ENCODE results near the gene BMPER. TPM values are rescaled to one million over a fixed set of nuclear protein-coding genes. Genes with fewer than 3 reads are reported as not detected.

BMPER gene
- polyA plus RNA-seq, 3 donors from 2014 or later, result not detected

GRCh38 chr7:34136698-34137097 is 231.4 kb downstream of the BMPER start:
- DNase-seq, result no peak
- H3K4me3 Mint-ChIP-seq, result no peak overlapping the region
- H3K27me3 Mint-ChIP-seq (ENCODE audit: low read depth in 3 of 3), result peaks cover 0 to 2% (median 0%) of the 10 kb centered on the region in 3 donors
- no peaks in the 10 kb centered on the region for H3K4me1 Mint-ChIP-seq
- H3K27ac Mint-ChIP-seq, result no peak overlapping the region
- no peaks in the 10 kb centered on the region for H3K36me3 Mint-ChIP-seq
- H3K9me3 Mint-ChIP-seq, result no peaks in the 10 kb centered on the region

GRCh38 chr7:34137176-34137575 is 231.8 kb downstream of the BMPER start:
- H3K36me3 Mint-ChIP-seq, result no peaks in the 10 kb centered on the region
- no peak overlapping the region for H3K27ac Mint-ChIP-seq
- peaks cover 0 to 2% (median 0%) of the 10 kb centered on the region in 3 donors for H3K27me3 Mint-ChIP-seq (ENCODE audit: low read depth in 3 of 3)
- no peak overlapping the region for H3K4me3 Mint-ChIP-seq
- no peaks in the 10 kb centered on the region for H3K4me1 Mint-ChIP-seq
- no peaks in the 10 kb centered on the region for H3K9me3 Mint-ChIP-seq
- DNase-seq, result no peak

GRCh38 chr7:34138483-34138882 is 233.1 kb downstream of the BMPER start:
- Mint-ChIP-seq H3K4me1 (no peaks in the 10 kb centered on the region), H3K36me3 (no peaks in the 10 kb centered on the region), H3K9me3 (no peaks in the 10 kb centered on the region), H3K27me3 (ENCODE audit: low read depth in 3 of 3) (peaks cover 0 to 2% (median 0%) of the 10 kb centered on the region in 3 donors), H3K27ac (no peak overlapping the region), H3K4me3 (no peak overlapping the region)
- no peak for DNase-seq

DNA sequence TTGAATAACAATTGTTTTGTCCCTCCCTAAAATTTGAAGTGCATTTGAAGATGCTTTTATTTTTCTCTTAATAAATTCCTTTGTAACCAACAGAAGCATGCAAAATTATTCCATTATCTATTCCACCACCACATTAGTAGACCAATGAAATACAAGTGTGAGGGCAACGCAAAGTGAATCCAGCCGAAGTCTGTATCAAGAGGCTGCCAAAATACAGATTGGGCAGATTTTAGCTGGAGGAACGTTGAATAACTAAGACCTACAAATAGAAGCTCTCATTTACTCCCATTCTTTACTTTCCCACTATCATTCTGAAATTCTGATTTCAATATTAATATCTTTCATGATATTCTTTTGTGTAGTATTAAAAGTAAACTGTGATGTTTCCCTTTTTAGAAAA is 233.7 kb downstream of the BMPER start:
- H3K4me1 Mint-ChIP-seq, result no peaks in the 10 kb centered on the region

DNA sequence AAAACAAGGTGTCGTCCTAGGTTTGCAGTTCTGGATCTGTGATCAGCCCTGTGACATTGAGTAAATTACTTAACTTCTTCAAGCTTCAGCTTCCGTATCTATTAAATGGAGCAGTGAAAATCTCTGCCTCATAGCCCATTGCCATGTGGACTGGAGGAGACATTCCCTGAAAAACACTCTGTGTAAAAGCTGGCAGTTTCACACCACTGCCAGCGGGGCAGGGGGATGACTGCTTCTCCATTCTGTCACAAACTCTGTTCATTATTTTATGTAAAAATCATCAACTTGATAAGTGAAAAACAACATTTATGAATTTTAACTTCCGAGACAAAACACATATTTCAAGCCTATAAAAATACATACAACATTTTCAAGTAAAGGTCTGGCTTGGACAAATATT is 234.7 kb downstream of the BMPER start:
- peaks cover 0 to 2% (median 0%) of the 10 kb centered on the region in 3 donors for H3K27me3 Mint-ChIP-seq (ENCODE audit: low read depth in 3 of 3)
- H3K27ac Mint-ChIP-seq, result no peak overlapping the region
- H3K4me1 Mint-ChIP-seq, result no peaks in the 10 kb centered on the region
- no peak for DNase-seq
- H3K36me3 Mint-ChIP-seq, result no peaks in the 10 kb centered on the region
- no peak overlapping the region for H3K4me3 Mint-ChIP-seq
- peaks cover 0 to 3% (median 0%) of the 10 kb centered on the region in 6 donors for H3K9me3 Mint-ChIP-seq

More for the DNA sequence above, 233.7 kb downstream of the BMPER start:
- Mint-ChIP-seq H3K9me3 (peaks cover 0 to 3% (median 0%) of the 10 kb centered on the region in 6 donors), H3K4me3 (no peak overlapping the region), H3K27ac (no peak overlapping the region), H3K36me3 (no peaks in the 10 kb centered on the region), H3K27me3 (ENCODE audit: low read depth in 3 of 3) (peaks cover 0 to 2% (median 0%) of the 10 kb centered on the region in 3 donors)
- no peak for DNase-seq

DNA sequence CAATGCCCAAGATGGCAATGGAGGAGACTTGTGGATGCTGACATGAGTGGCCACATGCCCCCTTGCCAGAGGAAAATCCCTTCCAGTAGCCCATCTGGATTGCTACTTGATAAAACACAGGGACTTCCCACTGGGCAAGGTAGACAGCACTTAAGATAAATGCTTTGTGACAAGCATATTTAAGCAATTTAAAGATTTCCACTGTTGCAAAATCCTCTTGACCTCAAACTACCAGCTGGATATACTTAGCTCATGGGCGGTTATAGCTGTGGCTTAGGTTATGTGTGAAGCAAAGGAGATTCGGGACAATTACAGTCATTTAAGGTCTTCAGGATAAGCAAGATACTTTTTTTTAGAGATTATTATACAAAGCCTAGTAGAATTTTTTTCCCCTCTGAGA is 238.1 kb downstream of the BMPER start:
- H3K27me3 Mint-ChIP-seq (ENCODE audit: low read depth in 3 of 3), result peaks cover 0 to 3% (median 0%) of the 10 kb centered on the region in 3 donors
- no peak overlapping the region for H3K4me3 Mint-ChIP-seq
- no peaks in the 10 kb centered on the region for H3K36me3 Mint-ChIP-seq
- H3K27ac Mint-ChIP-seq, result no peak overlapping the region
- no peaks in the 10 kb centered on the region for H3K4me1 Mint-ChIP-seq
- H3K9me3 Mint-ChIP-seq, result peaks cover 0 to 3% (median 0%) of the 10 kb centered on the region in 6 donors
- DNase-seq, result no peak

DNA sequence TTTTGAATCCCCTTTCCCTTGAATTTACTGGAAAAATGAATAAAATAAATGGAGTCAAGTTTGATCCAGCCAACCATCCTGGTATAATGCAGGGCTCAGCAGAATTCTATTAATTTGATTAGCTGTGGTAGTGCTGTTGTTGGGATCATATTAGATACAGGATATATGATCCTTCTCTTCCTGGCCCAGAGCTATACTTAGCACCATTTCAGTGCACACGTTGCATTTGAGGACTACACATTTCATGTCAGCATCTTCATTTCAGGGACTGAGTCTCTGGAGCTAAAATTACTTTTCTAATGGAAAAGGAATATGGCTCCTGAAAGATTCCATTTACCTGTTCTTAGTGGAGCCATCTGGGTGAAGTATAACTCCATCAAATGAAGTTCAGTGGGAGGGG is 240.3 kb downstream of the BMPER start:
- Mint-ChIP-seq H3K36me3 (no peaks in the 10 kb centered on the region), H3K4me1 (no peaks in the 10 kb centered on the region)

GRCh38 chr7:34153656-34154270 is 248.4 kb downstream of the BMPER start:
- no peak overlapping the region for H3K4me3 Mint-ChIP-seq
- H3K4me1 Mint-ChIP-seq, result no peaks in the 10 kb centered on the region
- H3K36me3 Mint-ChIP-seq, result no peaks in the 10 kb centered on the region
- H3K27ac Mint-ChIP-seq, result no peak overlapping the region
- no peaks in the 10 kb centered on the region for H3K9me3 Mint-ChIP-seq
- H3K27me3 Mint-ChIP-seq (ENCODE audit: low read depth in 3 of 3), result peaks cover 0 to 5% (median 2%) of the 10 kb centered on the region in 3 donors
- no peak for DNase-seq

More for the DNA sequence above, 240.3 kb downstream of the BMPER start:
- H3K27me3 Mint-ChIP-seq (ENCODE audit: low read depth in 3 of 3), result peaks cover 0 to 3% (median 0%) of the 10 kb centered on the region in 3 donors
- peaks cover 0 to 3% (median 0%) of the 10 kb centered on the region in 6 donors for H3K9me3 Mint-ChIP-seq
- no peak for DNase-seq
- H3K27ac Mint-ChIP-seq, result no peak overlapping the region
- no peak overlapping the region for H3K4me3 Mint-ChIP-seq

DNA sequence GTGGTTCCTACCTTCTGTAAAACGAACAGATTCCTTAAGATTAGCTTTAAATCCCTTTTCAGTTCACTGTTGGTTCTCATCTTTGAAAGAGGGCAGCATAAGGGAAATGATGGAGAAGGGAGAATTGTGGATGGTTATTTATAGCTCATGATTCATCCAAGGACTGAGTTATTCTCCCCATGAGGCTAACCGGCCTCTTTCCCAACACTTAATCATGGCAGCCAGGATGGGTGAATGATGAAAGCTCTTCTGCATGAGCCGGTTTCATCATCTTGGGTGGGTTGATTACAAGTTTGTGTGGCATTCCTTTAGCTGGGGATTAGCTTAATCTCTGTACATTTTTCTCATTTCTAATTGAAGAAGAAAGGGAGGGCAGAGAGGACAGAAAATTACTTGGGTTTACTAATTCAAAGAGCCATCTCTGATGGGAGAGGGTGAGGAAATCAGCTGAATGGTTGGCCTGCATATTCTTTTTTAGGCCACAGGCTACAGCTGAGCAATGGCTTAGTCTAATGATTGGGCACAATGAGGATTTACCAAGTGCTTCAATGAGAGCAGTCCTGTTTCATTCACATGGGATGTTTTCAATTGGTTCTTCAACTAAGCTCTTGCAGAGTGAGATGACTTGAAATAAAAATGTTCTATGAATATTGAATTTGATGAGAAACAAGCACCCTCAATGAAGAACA is 250.0 kb downstream of the BMPER start:
- H3K9me3 Mint-ChIP-seq, result peaks cover 0 to 4% (median 0%) of the 10 kb centered on the region in 6 donors
- H3K4me3 Mint-ChIP-seq, result no peak overlapping the region
- no peaks in the 10 kb centered on the region for H3K36me3 Mint-ChIP-seq
- no peak for DNase-seq
- peaks cover 0 to 5% (median 2%) of the 10 kb centered on the region in 3 donors for H3K27me3 Mint-ChIP-seq (ENCODE audit: low read depth in 3 of 3)
- H3K27ac Mint-ChIP-seq, result no peak overlapping the region
- H3K4me1 Mint-ChIP-seq, result no peaks in the 10 kb centered on the region

GRCh38 chr7:34156336-34156735 is 251.0 kb downstream of the BMPER start:
- Mint-ChIP-seq H3K27me3 (ENCODE audit: low read depth in 3 of 3) (peaks cover 0 to 5% (median 2%) of the 10 kb centered on the region in 3 donors), H3K36me3 (no peaks in the 10 kb centered on the region), H3K4me1 (no peaks in the 10 kb centered on the region), H3K9me3 (peaks cover 0 to 4% (median 0%) of the 10 kb centered on the region in 6 donors), H3K4me3 (no peak overlapping the region), H3K27ac (no peak overlapping the region)
- no peak for DNase-seq

DNA sequence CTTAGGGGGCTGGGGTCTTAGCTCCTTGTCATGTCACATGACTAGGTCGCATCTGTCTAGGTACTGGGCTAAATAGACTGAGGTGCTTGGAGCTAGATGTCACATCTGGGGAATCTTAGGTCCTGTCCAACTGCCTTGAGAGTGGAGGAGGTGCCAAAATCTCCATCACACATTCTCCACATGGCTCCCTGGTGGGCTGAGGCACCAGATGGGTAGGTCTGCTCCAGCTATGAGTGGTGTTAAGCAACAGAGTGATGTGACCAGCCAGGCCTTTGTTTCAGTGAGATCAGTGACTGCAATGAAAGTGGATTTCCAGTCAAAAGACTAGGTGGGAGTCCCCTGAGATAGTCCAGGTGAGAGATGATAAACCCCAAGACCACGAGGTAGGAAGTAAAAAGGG is 251.8 kb downstream of the BMPER start:
- no peak overlapping the region for H3K27ac Mint-ChIP-seq
- no peaks in the 10 kb centered on the region for H3K36me3 Mint-ChIP-seq
- H3K4me1 Mint-ChIP-seq, result no peaks in the 10 kb centered on the region
- no peak overlapping the region for H3K4me3 Mint-ChIP-seq
- H3K27me3 Mint-ChIP-seq (ENCODE audit: low read depth in 3 of 3), result peaks cover 0 to 5% (median 2%) of the 10 kb centered on the region in 3 donors
- H3K9me3 Mint-ChIP-seq, result peaks cover 0 to 4% (median 0%) of the 10 kb centered on the region in 6 donors
- DNase-seq, result no peak

DNA sequence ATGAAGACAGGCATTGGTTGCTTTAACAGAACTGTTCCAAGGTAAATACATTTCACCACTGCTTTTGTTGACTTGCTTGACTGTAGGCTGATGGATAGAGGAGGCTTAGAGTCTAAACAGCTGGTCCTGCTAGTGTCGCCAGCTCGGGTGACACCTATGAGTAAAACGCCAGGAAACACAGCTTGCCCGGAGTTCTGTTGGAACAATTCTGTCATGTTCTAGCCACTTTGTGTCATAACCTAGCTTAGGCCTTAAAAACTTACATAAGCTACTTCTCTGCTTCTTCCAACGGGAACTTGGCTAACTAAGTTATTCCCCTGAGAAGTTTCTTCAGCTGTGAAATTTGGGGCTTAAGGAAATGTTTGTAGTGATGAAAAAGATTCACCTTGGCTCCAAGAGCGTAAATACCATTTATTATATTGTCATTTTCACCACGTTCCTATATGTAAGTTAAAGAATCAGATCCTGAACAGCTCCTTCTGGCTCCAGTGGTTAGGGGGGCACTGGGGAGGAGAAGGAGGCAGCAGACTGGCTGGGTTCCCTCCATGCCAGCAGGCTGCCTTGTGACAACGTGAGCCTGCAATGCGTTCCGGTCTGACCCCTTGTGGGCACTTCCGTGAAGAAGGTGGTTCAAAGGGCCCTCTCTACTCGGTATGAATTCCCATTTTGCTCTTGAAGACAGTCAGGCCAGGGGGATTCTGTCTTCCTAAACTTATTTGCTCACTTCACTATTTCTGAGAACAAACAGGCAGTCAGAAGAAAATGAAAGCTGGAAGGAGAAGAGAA is 253.2 kb downstream of the BMPER start:
- Mint-ChIP-seq H3K36me3 (no peaks in the 10 kb centered on the region), H3K4me1 (no peaks in the 10 kb centered on the region), H3K27ac (no peak overlapping the region), H3K27me3 (ENCODE audit: low read depth in 3 of 3) (peaks cover 0 to 5% (median under 1%) of the 10 kb centered on the region in 3 donors), H3K4me3 (no peak overlapping the region), H3K9me3 (peaks cover 0 to 4% (median 0%) of the 10 kb centered on the region in 6 donors)
- DNase-seq, result no peak

DNA sequence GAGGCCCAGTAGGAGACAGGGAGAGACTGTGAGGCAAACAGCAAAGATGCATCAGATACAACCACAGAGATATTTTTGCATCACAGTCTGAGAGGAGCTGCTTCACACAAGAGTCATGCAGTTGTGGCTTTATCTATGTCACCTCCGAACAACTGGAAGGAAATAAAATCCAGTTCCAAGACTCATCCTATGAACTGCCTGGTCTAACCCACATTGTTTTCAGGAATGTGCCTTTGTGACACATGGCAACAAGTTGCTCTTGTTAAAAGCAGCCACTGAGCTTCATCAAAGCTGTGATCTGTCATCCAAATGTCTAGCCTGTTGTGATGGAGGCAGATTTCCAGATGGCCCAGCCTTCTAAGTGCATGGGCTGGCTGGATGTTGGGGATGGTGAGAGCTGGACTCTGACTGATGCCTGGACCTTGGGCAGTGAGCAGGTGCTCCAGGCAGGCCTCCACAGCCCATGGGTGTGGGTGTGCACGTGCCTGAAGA is 255.0 kb downstream of the BMPER start:
- Mint-ChIP-seq H3K27ac (no peak overlapping the region), H3K4me1 (no peaks in the 10 kb centered on the region), H3K27me3 (ENCODE audit: low read depth in 3 of 3) (peaks cover 0 to 8% (median 0%) of the 10 kb centered on the region in 3 donors), H3K9me3 (peaks cover 0 to 4% (median 0%) of the 10 kb centered on the region in 6 donors), H3K4me3 (no peak overlapping the region), H3K36me3 (no peaks in the 10 kb centered on the region)
- DNase-seq, result no peak

All from immature natural killer cell (primary cell).